A549 (cell line): ENCODE results near the gene LUZP1.

Source experiments
- BHLHE40 ChIP-seq: IDR thresholded peaks from 2 replicates; pipeline ENCODE4 v1.6.1; 2012; ENCODE audit warnings: low read depth, low read length, inconsistent platforms
- CTCF ChIP-seq: fragments of >200 bp; sonication (Bioruptor Twin); formaldehyde crosslinking; IDR thresholded peaks from 3 replicates; pipeline ENCODE4 v1.5.1; 2016
- JUNB ChIP-seq: fragments of >200 bp; sonication (Bioruptor Twin); formaldehyde crosslinking; IDR thresholded peaks from 2 replicates; pipeline ENCODE4 v1.6.1; 2016
- PBX3 ChIP-seq: IDR thresholded peaks from 2 replicates; pipeline ENCODE4 v1.6.1; 2012
- POLR2A ChIP-seq: IDR thresholded peaks from 2 replicates; pipeline ENCODE4 v1.6.1; 2012; ENCODE audit warnings: mild to moderate bottlenecking, low read length
- RAD21 ChIP-seq, 2 experiments: fragments of >200 bp in 1 of 2; sonication (Bioruptor Twin) in 1 of 2; formaldehyde crosslinking in 1 of 2; IDR thresholded peaks in 1 of 2; conservative IDR thresholded peaks in 1 of 2; 2 replicates in 1 of 2; 3 replicates in 1 of 2; pipeline ENCODE4 v1.6.1; 2012 to 2018; ENCODE audit warnings: inconsistent platforms in 1 of 2
- RCOR1 ChIP-seq: fragments of 150-350 bp; IDR thresholded peaks from 2 replicates; pipeline ENCODE4 v1.6.1; 2014; ENCODE audit warnings: antibody characterized with exemption, low read length, low read depth
- REST ChIP-seq: fragments of 200-600 bp; sonication (generic); IDR thresholded peaks from 2 replicates; pipeline ENCODE4 v1.6.1; 2016; ENCODE audit warnings: antibody characterized with exemption, mild to moderate bottlenecking, moderate library complexity

- no peak for TF ChIP-seq REST
- no peak for TF ChIP-seq JUNB
- TF ChIP-seq POLR2A: no peak
- TF ChIP-seq BHLHE40: no peak
- TF ChIP-seq RAD21 (conservative IDR thresholded peaks at IDR 0.05 in 1 of 2, IDR thresholded peaks at IDR 0.05 in 1 of 2): no peak
- no peak for TF ChIP-seq PBX3
- no peak for TF ChIP-seq CTCF
- no peak for TF ChIP-seq RCOR1
These were observed 20.6 kb downstream of the LUZP1 start for GRCh38 chr1:23148084-23148483.
